GM12872 (cell line): ENCODE data around the gene CRABP1.

Source experiments
- TF ChIP-seq, protein P1 (sequence below): IDR thresholded peaks from 3 replicates; pipeline ENCODE4 v1.5.1; 2011; ENCODE audit warnings: low read depth, mild to moderate bottlenecking, low read length, moderate library complexity; ENCODE audit not compliant: insufficient read depth

CRABP1 gene

DNA sequence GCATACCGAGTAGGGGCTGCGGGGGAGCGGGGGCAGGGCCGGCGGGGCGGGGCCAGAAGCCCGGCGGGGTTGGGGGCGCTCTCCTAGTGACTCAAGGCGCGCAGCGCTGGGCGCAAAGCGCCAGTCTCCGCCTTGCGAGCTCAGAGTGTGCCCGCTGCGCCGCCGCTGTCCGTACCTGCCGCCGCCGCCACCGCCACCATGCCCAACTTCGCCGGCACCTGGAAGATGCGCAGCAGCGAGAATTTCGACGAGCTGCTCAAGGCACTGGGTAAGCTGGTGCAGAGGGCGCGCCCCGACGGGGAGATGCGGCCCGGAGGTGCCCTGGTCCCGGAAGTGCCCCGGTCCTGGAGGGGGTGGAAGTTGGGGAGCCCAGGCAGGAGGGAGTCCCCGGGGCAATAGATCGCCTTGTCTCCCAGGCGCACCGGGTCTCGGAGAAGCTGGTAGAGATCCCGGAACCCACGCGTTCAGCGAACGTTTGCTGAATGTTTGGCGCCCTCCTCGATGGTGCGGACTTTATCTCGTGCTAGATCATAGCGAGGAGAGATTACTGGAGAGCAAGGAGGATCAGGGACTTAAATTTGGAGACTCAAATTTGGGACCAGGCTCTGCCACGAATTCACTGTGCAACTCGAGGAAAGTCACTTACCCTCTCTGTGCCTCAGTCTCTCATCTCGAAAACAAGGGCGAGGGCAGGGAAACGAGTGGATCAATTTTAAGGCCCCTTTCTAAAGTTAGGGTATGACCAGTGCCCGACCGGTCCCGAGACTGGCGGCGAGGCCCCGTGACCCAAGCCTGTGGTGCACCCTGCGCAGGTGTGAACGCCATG is at the start of gene CRABP1:
TSS of gene CRABP1 (plus strand) at position 123 of the 826 bp plus-strand sequence. CDS start at position 199, 76 bp downstream.
- TF ChIP-seq, protein P1, sequence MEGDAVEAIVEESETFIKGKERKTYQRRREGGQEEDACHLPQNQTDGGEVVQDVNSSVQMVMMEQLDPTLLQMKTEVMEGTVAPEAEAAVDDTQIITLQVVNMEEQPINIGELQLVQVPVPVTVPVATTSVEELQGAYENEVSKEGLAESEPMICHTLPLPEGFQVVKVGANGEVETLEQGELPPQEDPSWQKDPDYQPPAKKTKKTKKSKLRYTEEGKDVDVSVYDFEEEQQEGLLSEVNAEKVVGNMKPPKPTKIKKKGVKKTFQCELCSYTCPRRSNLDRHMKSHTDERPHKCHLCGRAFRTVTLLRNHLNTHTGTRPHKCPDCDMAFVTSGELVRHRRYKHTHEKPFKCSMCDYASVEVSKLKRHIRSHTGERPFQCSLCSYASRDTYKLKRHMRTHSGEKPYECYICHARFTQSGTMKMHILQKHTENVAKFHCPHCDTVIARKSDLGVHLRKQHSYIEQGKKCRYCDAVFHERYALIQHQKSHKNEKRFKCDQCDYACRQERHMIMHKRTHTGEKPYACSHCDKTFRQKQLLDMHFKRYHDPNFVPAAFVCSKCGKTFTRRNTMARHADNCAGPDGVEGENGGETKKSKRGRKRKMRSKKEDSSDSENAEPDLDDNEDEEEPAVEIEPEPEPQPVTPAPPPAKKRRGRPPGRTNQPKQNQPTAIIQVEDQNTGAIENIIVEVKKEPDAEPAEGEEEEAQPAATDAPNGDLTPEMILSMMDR, result no peak

DNA sequence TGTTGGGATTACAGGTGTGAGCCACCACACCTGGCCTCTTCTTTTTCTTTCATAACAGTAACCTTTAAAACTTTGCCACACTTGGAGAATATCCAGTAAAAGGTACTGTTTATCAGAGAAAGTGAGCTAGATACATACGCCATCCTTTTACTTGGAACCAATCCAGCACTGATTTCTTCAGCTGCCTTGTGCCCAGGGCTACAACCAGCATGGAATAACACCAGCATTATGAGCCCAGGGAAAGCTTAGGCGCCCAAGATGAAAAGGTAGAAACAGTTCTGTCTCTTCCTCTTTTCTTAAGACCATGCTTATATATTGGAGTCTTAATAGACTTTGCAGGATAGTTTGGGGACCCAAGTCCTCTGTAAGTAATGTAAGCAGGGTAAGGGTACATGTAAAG is 49.1 kb upstream of the CRABP1 start:
- TF ChIP-seq, protein P1, result no peak

DNA sequence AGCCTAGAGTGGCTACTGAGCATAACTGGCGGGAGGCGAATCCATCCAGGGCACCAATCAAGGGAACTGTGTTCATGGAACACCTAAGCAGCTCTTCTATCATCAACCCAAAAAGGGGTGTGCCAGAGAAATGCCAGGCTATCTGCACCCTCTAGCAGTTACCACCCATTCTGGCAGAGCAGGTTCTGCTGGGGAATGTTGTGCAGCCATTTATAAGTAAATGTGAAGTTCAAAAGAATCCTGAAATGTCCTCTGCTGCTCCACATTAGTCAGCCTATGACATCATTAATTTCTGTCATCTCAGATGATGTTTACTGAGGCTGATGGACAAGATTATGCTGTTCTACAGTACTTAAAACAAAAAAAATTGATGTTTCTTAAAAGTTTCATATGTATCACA is 48.5 kb upstream of the CRABP1 start:
- TF ChIP-seq, protein P1, result no peak

DNA sequence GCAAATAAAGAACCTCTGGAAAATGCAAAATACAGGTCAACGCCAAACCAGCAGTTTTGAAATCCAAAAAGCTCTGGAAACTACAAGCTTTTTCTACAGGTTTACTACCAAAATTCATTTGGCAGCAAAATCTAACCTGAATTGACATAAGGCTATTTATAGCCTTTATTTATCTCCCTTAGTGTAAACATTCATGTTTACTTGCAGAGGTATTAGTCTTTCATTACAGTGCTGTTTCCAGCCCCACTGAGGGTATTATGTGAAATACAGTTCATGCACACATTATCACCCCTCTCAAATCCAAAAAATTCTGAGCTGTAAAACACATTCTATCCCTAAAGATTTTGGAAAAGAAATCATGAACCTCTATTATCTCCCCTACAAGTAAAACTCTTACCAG is 47.9 kb upstream of the CRABP1 start:
- TF ChIP-seq, protein P1, result no peak

DNA sequence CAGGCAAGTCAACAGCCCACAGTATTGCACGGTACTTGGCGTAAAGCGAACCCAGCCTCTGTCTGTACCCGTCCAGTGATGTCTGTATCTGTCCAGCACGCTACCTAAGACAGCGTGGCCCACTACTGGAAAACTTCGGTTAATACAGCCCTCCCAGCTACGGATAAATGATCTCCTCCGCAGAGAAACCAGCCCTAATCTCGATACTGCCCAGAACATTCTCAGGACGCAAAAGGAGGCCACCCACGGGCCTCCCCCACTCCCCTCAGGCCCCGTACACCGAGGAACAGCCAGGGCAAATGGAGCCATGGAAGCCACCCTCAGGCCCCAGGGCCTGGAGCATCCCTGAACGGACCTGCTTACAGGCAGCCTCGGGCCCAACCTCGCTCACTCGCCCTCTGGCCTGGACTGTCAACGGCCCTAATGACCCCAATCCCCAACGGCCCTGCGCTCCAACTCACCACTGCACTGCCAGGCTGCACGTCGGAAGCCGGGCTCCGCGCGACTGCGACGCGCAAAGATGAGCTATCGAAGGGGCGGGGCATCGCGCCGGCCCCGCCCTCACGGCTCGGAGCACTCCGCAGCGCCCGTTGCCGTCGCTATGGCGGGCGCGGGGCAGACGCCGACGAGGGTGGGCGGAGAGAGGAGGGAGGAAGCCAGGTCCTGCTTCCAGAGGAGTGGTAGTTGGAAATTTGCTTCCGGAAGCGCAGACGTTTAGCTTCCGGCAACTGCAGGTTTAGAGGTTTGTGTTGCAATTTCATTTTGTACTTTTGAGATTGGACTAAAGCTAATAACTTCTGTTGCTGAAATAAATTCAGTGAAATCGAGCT is 40.8 kb upstream of the CRABP1 start, which contains the start of gene SKIC8:
TSS of gene SKIC8 (minus strand) at position 509 of the 830 bp plus-strand sequence. CDS start 3,923 bp downstream, outside the sequence.
- TF ChIP-seq, protein P1, result 0 out of 3 replicates have a peak, but pooled peaks have one; percentile 1

DNA sequence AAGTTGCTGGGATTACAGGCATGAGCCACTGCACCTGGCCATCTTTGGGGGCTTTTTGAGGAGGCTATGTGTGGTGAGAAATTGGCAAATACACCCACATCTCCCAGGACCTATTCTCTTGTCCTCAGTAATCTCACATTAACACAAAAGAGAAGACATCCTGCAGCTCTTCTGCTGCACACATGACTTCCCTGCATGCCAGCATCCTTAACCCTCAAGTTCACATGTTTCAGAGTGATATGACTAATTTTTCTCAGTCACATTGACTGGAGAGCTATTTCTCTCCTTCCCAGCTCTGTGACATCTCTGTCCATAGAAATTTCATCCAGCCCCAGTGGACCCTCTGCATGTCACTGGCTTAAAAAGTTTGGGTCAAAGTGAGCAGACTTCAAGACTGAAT is 38.8 kb upstream of the CRABP1 start:
- TF ChIP-seq, protein P1, result no peak

DNA sequence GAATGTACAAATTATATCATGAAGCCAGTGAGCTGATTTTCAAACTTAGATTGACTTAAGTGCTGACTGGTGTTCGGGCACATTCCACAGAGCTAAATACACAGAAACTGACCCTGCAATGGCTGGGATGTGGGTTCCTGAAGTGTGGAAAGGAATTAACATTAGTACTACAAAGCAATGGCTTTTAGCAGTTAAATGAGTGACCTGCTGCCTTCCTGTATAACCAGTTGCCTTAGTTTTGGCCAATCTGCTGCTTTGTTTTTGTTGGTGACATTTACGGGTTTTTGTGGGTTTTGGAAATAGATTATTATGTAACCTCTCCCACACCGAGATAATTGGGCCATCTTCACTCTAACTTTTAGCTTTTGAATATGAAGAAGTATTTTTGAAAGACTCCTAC is 38.3 kb upstream of the CRABP1 start:
- TF ChIP-seq, protein P1, result no peak
